ENCODE data around the gene PRKCA. TPM values are rescaled to one million over a fixed set of nuclear protein-coding genes. Genes with fewer than 3 reads are reported as not detected.

PRKCA gene
- total and polyA plus RNA-seq, 2 of the 13 experiments (the other 11 are each of a cell fraction or from before 2014, with no cell fraction given) = 18.5 to 21.5 TPM

DNA sequence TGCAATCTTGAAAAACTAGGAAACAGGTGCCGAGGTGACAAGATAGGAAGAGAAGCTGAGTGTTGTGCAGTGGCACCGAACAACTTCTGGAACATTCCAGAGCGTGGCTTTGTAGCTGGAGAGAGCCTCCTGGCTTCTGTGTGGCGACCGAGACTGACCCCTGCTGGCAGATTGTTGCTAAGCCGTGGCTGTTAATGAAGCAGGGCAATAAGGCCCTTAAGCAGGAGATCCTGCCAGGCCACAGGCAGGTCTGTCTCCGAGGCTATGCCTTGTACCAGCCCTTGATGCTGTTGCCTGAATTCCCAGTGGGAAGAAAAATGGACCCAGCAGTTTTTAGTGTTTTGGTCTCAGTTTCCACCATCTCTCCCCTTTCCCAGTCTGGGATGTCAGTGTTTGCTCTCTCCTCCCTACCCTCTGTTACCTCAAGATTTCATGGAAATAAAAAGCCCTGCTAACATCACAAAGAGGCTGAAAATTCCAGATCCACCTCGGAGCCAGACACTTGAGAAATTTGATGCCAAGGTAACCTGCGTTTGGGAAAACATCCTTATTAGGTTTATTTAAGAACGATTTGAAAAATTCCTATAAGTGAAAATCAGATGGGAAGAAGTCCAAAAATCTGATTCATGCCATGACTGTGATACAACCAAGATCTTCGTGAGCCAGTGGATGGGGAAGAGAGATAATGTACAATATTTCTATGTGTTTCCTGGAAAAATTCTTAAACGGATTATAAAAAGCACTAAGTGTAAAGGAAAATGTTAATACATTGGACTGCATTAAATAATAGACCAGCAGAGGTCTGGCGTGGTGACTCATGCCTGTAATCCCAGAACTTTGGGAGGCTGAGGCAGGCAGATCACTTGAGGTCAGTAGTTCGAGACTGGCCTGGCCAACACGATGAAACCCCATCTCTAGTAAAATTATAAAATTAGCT is 265.1 kb downstream of the PRKCA start (continued):
- no peak for TF ChIP-seq BCLAF1 (IDR thresholded peaks at IDR 0.05)
- TF ChIP-seq, protein P1, sequence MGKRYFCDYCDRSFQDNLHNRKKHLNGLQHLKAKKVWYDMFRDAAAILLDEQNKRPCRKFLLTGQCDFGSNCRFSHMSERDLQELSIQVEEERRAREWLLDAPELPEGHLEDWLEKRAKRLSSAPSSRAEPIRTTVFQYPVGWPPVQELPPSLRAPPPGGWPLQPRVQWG (CRISPR knock-in tag; IDR thresholded peaks at IDR 0.05; ENCODE audit: borderline replicate concordance, low read depth) = no peak
- no peak for TF ChIP-seq ZNF841 (CRISPR knock-in tag; IDR thresholded peaks at IDR 0.05; ENCODE audit: borderline replicate concordance)
- peak; percentile 74 for TF ChIP-seq KDM2A (CRISPR knock-in tag; IDR thresholded peaks at IDR 0.05; ENCODE audit: borderline replicate concordance, low read depth)
- TF ChIP-seq ZNF138 (CRISPR knock-in tag; IDR thresholded peaks at IDR 0.05; ENCODE audit: low read depth) = no peak
- TF ChIP-seq KIAA2018 (CRISPR knock-in tag; IDR thresholded peaks at IDR 0.05; ENCODE audit: borderline replicate concordance) = no peak
- TF ChIP-seq, protein P2, sequence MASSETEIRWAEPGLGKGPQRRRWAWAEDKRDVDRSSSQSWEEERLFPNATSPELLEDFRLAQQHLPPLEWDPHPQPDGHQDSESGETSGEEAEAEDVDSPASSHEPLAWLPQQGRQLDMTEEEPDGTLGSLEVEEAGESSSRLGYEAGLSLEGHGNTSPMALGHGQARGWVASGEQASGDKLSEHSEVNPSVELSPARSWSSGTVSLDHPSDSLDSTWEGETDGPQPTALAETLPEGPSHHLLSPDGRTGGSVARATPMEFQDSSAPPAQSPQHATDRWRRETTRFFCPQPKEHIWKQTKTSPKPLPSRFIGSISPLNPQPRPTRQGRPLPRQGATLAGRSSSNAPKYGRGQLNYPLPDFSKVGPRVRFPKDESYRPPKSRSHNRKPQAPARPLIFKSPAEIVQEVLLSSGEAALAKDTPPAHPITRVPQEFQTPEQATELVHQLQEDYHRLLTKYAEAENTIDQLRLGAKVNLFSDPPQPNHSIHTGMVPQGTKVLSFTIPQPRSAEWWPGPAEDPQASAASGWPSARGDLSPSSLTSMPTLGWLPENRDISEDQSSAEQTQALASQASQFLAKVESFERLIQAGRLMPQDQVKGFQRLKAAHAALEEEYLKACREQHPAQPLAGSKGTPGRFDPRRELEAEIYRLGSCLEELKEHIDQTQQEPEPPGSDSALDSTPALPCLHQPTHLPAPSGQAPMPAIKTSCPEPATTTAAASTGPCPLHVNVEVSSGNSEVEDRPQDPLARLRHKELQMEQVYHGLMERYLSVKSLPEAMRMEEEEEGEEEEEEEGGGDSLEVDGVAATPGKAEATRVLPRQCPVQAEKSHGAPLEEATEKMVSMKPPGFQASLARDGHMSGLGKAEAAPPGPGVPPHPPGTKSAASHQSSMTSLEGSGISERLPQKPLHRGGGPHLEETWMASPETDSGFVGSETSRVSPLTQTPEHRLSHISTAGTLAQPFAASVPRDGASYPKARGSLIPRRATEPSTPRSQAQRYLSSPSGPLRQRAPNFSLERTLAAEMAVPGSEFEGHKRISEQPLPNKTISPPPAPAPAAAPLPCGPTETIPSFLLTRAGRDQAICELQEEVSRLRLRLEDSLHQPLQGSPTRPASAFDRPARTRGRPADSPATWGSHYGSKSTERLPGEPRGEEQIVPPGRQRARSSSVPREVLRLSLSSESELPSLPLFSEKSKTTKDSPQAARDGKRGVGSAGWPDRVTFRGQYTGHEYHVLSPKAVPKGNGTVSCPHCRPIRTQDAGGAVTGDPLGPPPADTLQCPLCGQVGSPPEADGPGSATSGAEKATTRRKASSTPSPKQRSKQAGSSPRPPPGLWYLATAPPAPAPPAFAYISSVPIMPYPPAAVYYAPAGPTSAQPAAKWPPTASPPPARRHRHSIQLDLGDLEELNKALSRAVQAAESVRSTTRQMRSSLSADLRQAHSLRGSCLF (CRISPR knock-in tag; IDR thresholded peaks at IDR 0.05; ENCODE audit: borderline replicate concordance) = peak; percentile 61; the same call in 1 of the 2 replicates
- no peak for TF ChIP-seq ZNF782 (CRISPR knock-in tag; IDR thresholded peaks at IDR 0.05; ENCODE audit: borderline replicate concordance)
- no peak for TF ChIP-seq ZNF792 (CRISPR knock-in tag; IDR thresholded peaks at IDR 0.05)
- TF ChIP-seq RARG (CRISPR knock-in tag; IDR thresholded peaks at IDR 0.05; ENCODE audit: low read depth) = no peak; the same call in 1 of the 2 replicates

Data from HepG2 (cell line).